SH-SY5Y (cell line): ENCODE data around the gene PTPN3.

Experiments
- GATA2 ChIP-seq: IDR thresholded peaks from 2 replicates; pipeline ENCODE4 v1.6.1; 2011; ENCODE audit warnings: mild to moderate bottlenecking, low read depth, low read length
- GATA3 ChIP-seq: IDR thresholded peaks from 2 replicates; pipeline ENCODE4 v1.6.1; 2011; ENCODE audit warnings: low read depth, mild to moderate bottlenecking, low read length, moderate library complexity

- no peak for TF ChIP-seq GATA2
- TF ChIP-seq GATA3, result no peak
These were observed 24.8 kb downstream of the PTPN3 start for GRCh38 chr9:109473329-109473728.
